Measurements from ENCODE around the gene ZNF638.

DNA sequence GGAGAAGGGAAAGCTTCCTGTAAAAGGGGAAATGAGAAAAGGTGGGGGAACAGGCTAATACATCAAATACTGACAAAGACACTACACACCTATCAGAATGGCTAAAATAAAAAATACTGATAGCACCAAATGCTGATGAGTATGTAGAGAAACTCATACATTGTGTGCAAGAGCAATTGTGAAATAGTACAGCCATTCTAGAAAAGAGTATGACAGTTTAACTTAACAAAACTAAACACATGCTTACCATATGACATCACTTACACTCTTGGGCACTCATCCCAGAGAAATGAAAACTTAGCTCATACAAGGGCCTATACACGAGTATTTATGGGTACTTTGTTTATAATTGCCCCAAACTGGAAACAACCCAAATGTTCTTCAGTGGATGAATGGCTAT is 53.4 kb downstream of the ZNF638 start:
- TF ChIP-seq CEBPB (IDR thresholded peaks at IDR 0.05; ENCODE audit: low read depth, low read length) (no peak), POLR2A (IDR thresholded peaks at IDR 0.05; ENCODE audit: control extremely low read depth in 1 of 2, low read depth in 2 of 2, low read length in 2 of 2) (no peak), BACH1 (IDR thresholded peaks at IDR 0.05; ENCODE audit: low read length) (no peak), SP1 (IDR thresholded peaks at IDR 0.05; ENCODE audit: low read depth, low read length) (no peak), EZH2 (IDR thresholded peaks at IDR 0.05; ENCODE audit: low read depth, low read length, severe bottlenecking) (no peak), RFX5 (IDR thresholded peaks at IDR 0.05; ENCODE audit: borderline replicate concordance, low read depth, low read length) (no peak), JUN (IDR thresholded peaks at IDR 0.05; ENCODE audit: low read depth, low read length) (no peak), HDAC2 (IDR thresholded peaks at IDR 0.05; ENCODE audit: borderline replicate concordance in 1 of 2, low read depth in 2 of 2, low read length in 2 of 2) (no peak), ZNF274 (IDR thresholded peaks at IDR 0.05; ENCODE audit: borderline replicate concordance, extremely low read depth, low read length) (no peak)
- TF ChIP-seq, protein P1, sequence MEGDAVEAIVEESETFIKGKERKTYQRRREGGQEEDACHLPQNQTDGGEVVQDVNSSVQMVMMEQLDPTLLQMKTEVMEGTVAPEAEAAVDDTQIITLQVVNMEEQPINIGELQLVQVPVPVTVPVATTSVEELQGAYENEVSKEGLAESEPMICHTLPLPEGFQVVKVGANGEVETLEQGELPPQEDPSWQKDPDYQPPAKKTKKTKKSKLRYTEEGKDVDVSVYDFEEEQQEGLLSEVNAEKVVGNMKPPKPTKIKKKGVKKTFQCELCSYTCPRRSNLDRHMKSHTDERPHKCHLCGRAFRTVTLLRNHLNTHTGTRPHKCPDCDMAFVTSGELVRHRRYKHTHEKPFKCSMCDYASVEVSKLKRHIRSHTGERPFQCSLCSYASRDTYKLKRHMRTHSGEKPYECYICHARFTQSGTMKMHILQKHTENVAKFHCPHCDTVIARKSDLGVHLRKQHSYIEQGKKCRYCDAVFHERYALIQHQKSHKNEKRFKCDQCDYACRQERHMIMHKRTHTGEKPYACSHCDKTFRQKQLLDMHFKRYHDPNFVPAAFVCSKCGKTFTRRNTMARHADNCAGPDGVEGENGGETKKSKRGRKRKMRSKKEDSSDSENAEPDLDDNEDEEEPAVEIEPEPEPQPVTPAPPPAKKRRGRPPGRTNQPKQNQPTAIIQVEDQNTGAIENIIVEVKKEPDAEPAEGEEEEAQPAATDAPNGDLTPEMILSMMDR (IDR thresholded peaks at IDR 0.05; ENCODE audit: control extremely low read depth in 1 of 3, insufficient read depth in 1 of 3, low read depth in 1 of 3, low read length in 3 of 3), result no peak

Data from H1 (cell line).